ENCODE results near the gene ETV4.
A peak's percentile ranks its signal among the peaks of the same experiment; 100 is the strongest.
"Not testable (repeated sequence)": the region's sequence is repeated elsewhere in the genome, so short reads cannot be mapped to it uniquely, and the experiment has no call there.

Gene ETV4

GRCh38 chr17:43517615-43518386, 28.3 kb downstream of the ETV4 start:
- DNase-seq (ENCODE audit: low read depth in 1 of 2, low spot score in 1 of 2), result no peak

- no peak for DNase-seq (ENCODE audit: low read depth in 1 of 2, low spot score in 1 of 2)
These were observed 29.0 kb downstream of the ETV4 start for GRCh38 chr17:43517161-43517560.

GRCh38 chr17:43515656-43516055, 30.5 kb downstream of the ETV4 start:
- DNase-seq (ENCODE audit: low read depth in 1 of 2, low spot score in 1 of 2), result no peak

- DNase-seq (ENCODE audit: low read depth in 1 of 2, low spot score in 1 of 2), result not testable (repeated sequence)
These were observed 34.9 kb downstream of the ETV4 start for GRCh38 chr17:43511199-43511598.

- not testable (repeated sequence) for DNase-seq (ENCODE audit: low read depth in 1 of 2, low spot score in 1 of 2)
These were observed 36.7 kb downstream of the ETV4 start for GRCh38 chr17:43509440-43509839.

GRCh38 chr17:43490621-43491020, 55.5 kb downstream of the ETV4 start:
- no peak for DNase-seq (ENCODE audit: low read depth in 1 of 2, low spot score in 1 of 2)

GRCh38 chr17:43483674-43484551, 62.2 kb downstream of the ETV4 start, which contains the start of gene DHX8:
Gene DHX8, plus strand, starts transcription at chr17:43483975. Its CDS starts 63 bp downstream, at chr17:43484038.
- peak; percentile 98 for DNase-seq (ENCODE audit: low read depth in 1 of 2, low spot score in 1 of 2)

GRCh38 chr17:43482103-43483012, 63.8 kb downstream of the ETV4 start:
- DNase-seq (ENCODE audit: low read depth in 1 of 2, low spot score in 1 of 2), result no peak

GRCh38 chr17:43479948-43480347, 66.2 kb downstream of the ETV4 start:
- DNase-seq (ENCODE audit: low read depth in 1 of 2, low spot score in 1 of 2), result no peak

All from activated T-helper 1 cell treated with anti-CD3 and anti-CD28 coated beads, Interleukin-2, amount 50 U/mL, for 16 hours (primary cell).